ENCODE measurements around the gene MX2.

The MX2 gene

GRCh38 chr21:41447356-41447755, 85.5 kb downstream of the MX2 start:
- no peaks in the 10 kb centered on the region for H3K4me1 ChIP-seq (ENCODE audit: control insufficient read depth, low read length)
- no peaks in the 10 kb centered on the region for H3K27me3 ChIP-seq (ENCODE audit: control insufficient read depth, low read length)
- H3K9me3 ChIP-seq (ENCODE audit: control insufficient read depth, insufficient read depth, low read length) = no peaks in the 10 kb centered on the region
- H3K79me2 ChIP-seq (ENCODE audit: control insufficient read depth, low read length) = no peaks in the 10 kb centered on the region
- H3K4me2 ChIP-seq (ENCODE audit: low read length) = no peak overlapping the region
- no peak for TF ChIP-seq EZH2phosphoT487 (IDR thresholded peaks at IDR 0.05; ENCODE audit: borderline replicate concordance, low read length)
- no peak for TF ChIP-seq CTCF (IDR thresholded peaks at IDR 0.05; ENCODE audit: low read depth, low read length, poor library complexity, severe bottlenecking)
- no peaks in the 10 kb centered on the region for H3K36me3 ChIP-seq (ENCODE audit: control insufficient read depth, low read length)
- H3K27ac ChIP-seq (ENCODE audit: low read depth, low read length) = no peak overlapping the region
- H3K9me2 ChIP-seq (replicated peaks; ENCODE audit: control insufficient read depth, low read length) = no peaks in the 10 kb centered on the region
- H3F3A ChIP-seq (ENCODE audit: control insufficient read depth, insufficient read depth) = no peaks in the 10 kb centered on the region
- no peak overlapping the region for H3K4me3 ChIP-seq (ENCODE audit: low read length)
- no peaks in the 10 kb centered on the region for H4K20me1 ChIP-seq (ENCODE audit: control insufficient read depth, insufficient read depth, low read depth, low read length)

GRCh38 chr21:41449613-41450012, 87.8 kb downstream of the MX2 start:
- no peaks in the 10 kb centered on the region for H3K79me2 ChIP-seq (ENCODE audit: control insufficient read depth, low read length)
- no peak overlapping the region for H3K27ac ChIP-seq (ENCODE audit: low read depth, low read length)
- no peaks in the 10 kb centered on the region for H3K9me3 ChIP-seq (ENCODE audit: control insufficient read depth, insufficient read depth, low read length)
- H4K20me1 ChIP-seq (ENCODE audit: control insufficient read depth, insufficient read depth, low read depth, low read length) = no peaks in the 10 kb centered on the region
- H3K4me2 ChIP-seq (ENCODE audit: low read length) = no peak overlapping the region
- H3K4me3 ChIP-seq (ENCODE audit: low read length) = no peak overlapping the region
- H3K4me1 ChIP-seq (ENCODE audit: control insufficient read depth, low read length) = no peaks in the 10 kb centered on the region
- H3K36me3 ChIP-seq (ENCODE audit: control insufficient read depth, low read length) = no peaks in the 10 kb centered on the region
- H3K9me2 ChIP-seq (replicated peaks; ENCODE audit: control insufficient read depth, low read length) = no peaks in the 10 kb centered on the region
- H3F3A ChIP-seq (ENCODE audit: control insufficient read depth, insufficient read depth) = no peaks in the 10 kb centered on the region
- no peaks in the 10 kb centered on the region for H3K27me3 ChIP-seq (ENCODE audit: control insufficient read depth, low read length)
- TF ChIP-seq EZH2phosphoT487 (IDR thresholded peaks at IDR 0.05; ENCODE audit: borderline replicate concordance, low read length) = no peak
- no peak for TF ChIP-seq CTCF (IDR thresholded peaks at IDR 0.05; ENCODE audit: low read depth, low read length, poor library complexity, severe bottlenecking)

- Histone ChIP-seq H3K79me2 (ENCODE audit: control insufficient read depth, low read length) (no peaks in the 10 kb centered on the region), H3K36me3 (ENCODE audit: control insufficient read depth, low read length) (no peaks in the 10 kb centered on the region), H3K4me1 (ENCODE audit: control insufficient read depth, low read length) (no peaks in the 10 kb centered on the region), H3K9me2 (replicated peaks; ENCODE audit: control insufficient read depth, low read length) (no peaks in the 10 kb centered on the region), H3K4me2 (ENCODE audit: low read length) (no peak overlapping the region), H3K9me3 (ENCODE audit: control insufficient read depth, insufficient read depth, low read length) (no peaks in the 10 kb centered on the region), H3K4me3 (ENCODE audit: low read length) (no peak overlapping the region), H3K27ac (ENCODE audit: low read depth, low read length) (no peak overlapping the region), H3K27me3 (ENCODE audit: control insufficient read depth, low read length) (no peaks in the 10 kb centered on the region), H4K20me1 (ENCODE audit: control insufficient read depth, insufficient read depth, low read depth, low read length) (no peaks in the 10 kb centered on the region), H3F3A (ENCODE audit: control insufficient read depth, insufficient read depth) (no peaks in the 10 kb centered on the region)
- TF ChIP-seq EZH2phosphoT487 (IDR thresholded peaks at IDR 0.05; ENCODE audit: borderline replicate concordance, low read length) (no peak), CTCF (IDR thresholded peaks at IDR 0.05; ENCODE audit: low read depth, low read length, poor library complexity, severe bottlenecking) (no peak)
Observed at GRCh38 chr21:41451753-41452676, 90.2 kb downstream of the MX2 start.

All from DOHH2 (cell line).